Measurements from ENCODE around the gene TBCK. TPM values are rescaled to one million over a fixed set of nuclear protein-coding genes. Genes with fewer than 3 reads are reported as not detected.

The TBCK gene
- total RNA-seq, 1 donor from 2014 or later = 25.8 TPM

DNA sequence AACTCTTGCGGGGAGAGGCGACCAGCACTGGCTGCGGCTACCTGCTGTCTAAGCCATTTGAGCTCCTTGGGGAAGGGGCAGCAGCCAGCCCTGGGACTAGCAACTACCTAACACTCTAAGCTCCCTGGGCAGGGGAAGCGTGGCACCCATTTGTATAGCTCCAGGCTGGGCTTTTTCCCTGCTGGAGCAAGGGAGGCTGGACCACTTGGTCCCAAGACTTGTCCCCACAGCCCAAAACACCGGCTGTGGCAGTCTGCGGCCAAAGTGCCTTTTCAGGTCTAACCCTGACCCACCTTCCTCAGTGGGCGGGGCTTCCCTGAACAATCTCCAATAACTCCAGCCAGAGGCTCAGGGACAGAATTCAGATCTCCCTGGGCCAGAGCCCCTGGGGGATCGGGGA, 232.9 kb downstream of the TBCK start:
- Mint-ChIP-seq H3K36me3 (ENCODE audit: low read depth, unreplicated experiment) (peaks cover 28% of the 10 kb centered on the region), H3K9me3 (ENCODE audit: unreplicated experiment) (peaks cover 21% of the 10 kb centered on the region), H3K27ac (ENCODE audit: unreplicated experiment) (no peak overlapping the region), H3K4me1 (ENCODE audit: low read depth, unreplicated experiment) (no peaks in the 10 kb centered on the region), H3K27me3 (ENCODE audit: low read depth, unreplicated experiment) (no peaks in the 10 kb centered on the region), H3K4me3 (ENCODE audit: unreplicated experiment) (no peak overlapping the region)
- Histone ChIP-seq H3K4me3 (ENCODE audit: insufficient read depth, low read depth, low read length) (no peak overlapping the region), H3K4me2 (ENCODE audit: low read length) (no peak overlapping the region), H3K79me2 (ENCODE audit: insufficient read depth, low read length) (no peaks in the 10 kb centered on the region), H3K27me3 (ENCODE audit: insufficient read depth, low read length) (no peaks in the 10 kb centered on the region), H3K9ac (ENCODE audit: low read length) (no peak overlapping the region), H3K27ac (ENCODE audit: low read depth, low read length) (no peak overlapping the region), H4K20me1 (ENCODE audit: insufficient read depth, low read length) (no peaks in the 10 kb centered on the region), H3K9me3 (ENCODE audit: insufficient read depth, low read depth, low read length) (no peaks in the 10 kb centered on the region), H3K36me3 (ENCODE audit: insufficient read depth, low read length) (no peaks in the 10 kb centered on the region), H3K4me1 (ENCODE audit: insufficient read depth, low read length) (no peaks in the 10 kb centered on the region), H2AFZ (ENCODE audit: low read depth, low read length) (no peak overlapping the region)
- DNase-seq (ENCODE audit: low read depth) (no peak), FAIRE-seq (no peak)
- TF ChIP-seq EZH2 (IDR thresholded peaks at IDR 0.05; ENCODE audit: insufficient read depth, low read length) = no peak

DNA sequence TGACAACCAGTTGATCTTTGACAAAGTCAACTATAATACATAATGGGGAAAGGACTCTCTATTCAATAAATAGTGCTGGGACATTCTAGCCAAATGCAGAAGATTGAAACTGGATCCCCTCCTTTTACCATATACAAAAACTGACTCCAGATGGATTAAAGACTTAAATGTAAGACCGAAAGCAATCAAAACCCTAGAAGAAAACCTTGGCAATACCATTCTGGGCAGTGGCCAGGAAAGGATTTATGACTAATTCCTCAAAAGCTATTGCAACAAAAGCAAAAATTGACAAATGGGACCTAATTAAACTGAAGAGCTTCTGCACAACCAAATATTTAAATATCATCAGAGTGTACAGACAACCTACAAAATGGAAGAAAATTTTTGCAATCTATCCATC, 235.6 kb downstream of the TBCK start:
- H3K4me3 ChIP-seq (ENCODE audit: insufficient read depth, low read depth, low read length) = no peak overlapping the region
- no peak for TF ChIP-seq EZH2 (IDR thresholded peaks at IDR 0.05; ENCODE audit: insufficient read depth, low read length)
- TF ChIP-seq, protein P1, sequence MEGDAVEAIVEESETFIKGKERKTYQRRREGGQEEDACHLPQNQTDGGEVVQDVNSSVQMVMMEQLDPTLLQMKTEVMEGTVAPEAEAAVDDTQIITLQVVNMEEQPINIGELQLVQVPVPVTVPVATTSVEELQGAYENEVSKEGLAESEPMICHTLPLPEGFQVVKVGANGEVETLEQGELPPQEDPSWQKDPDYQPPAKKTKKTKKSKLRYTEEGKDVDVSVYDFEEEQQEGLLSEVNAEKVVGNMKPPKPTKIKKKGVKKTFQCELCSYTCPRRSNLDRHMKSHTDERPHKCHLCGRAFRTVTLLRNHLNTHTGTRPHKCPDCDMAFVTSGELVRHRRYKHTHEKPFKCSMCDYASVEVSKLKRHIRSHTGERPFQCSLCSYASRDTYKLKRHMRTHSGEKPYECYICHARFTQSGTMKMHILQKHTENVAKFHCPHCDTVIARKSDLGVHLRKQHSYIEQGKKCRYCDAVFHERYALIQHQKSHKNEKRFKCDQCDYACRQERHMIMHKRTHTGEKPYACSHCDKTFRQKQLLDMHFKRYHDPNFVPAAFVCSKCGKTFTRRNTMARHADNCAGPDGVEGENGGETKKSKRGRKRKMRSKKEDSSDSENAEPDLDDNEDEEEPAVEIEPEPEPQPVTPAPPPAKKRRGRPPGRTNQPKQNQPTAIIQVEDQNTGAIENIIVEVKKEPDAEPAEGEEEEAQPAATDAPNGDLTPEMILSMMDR (IDR thresholded peaks at IDR 0.05; ENCODE audit: insufficient read depth, low read depth, low read length) = no peak
- peaks cover 31% of the 10 kb centered on the region for H3K36me3 Mint-ChIP-seq (ENCODE audit: low read depth, unreplicated experiment)
- H3K27ac ChIP-seq (ENCODE audit: low read depth, low read length) = no peak overlapping the region
- no peaks in the 10 kb centered on the region for H3K4me1 Mint-ChIP-seq (ENCODE audit: low read depth, unreplicated experiment)
- no peaks in the 10 kb centered on the region for H3K79me2 ChIP-seq (ENCODE audit: insufficient read depth, low read length)
- H3K27me3 Mint-ChIP-seq (ENCODE audit: low read depth, unreplicated experiment) = no peaks in the 10 kb centered on the region
- no peaks in the 10 kb centered on the region for H3K4me1 ChIP-seq (ENCODE audit: insufficient read depth, low read length)
- DNase-seq (ENCODE audit: low read depth) = no peak
- no peak overlapping the region for H3K4me2 ChIP-seq (ENCODE audit: low read length)
- H3K9me3 ChIP-seq (ENCODE audit: insufficient read depth, low read depth, low read length) = no peaks in the 10 kb centered on the region
- no peak for FAIRE-seq
- no peak overlapping the region for H3K4me3 Mint-ChIP-seq (ENCODE audit: unreplicated experiment)
- H2AFZ ChIP-seq (ENCODE audit: low read depth, low read length) = no peak overlapping the region
- no peak overlapping the region for H3K9ac ChIP-seq (ENCODE audit: low read length)
- no peak overlapping the region for H3K27ac Mint-ChIP-seq (ENCODE audit: unreplicated experiment)
- H3K36me3 ChIP-seq (ENCODE audit: insufficient read depth, low read length) = no peaks in the 10 kb centered on the region
- H3K9me3 Mint-ChIP-seq (ENCODE audit: unreplicated experiment) = peaks cover 20% of the 10 kb centered on the region
- no peaks in the 10 kb centered on the region for H4K20me1 ChIP-seq (ENCODE audit: insufficient read depth, low read length)
- H3K27me3 ChIP-seq (ENCODE audit: insufficient read depth, low read length) = no peaks in the 10 kb centered on the region

DNA sequence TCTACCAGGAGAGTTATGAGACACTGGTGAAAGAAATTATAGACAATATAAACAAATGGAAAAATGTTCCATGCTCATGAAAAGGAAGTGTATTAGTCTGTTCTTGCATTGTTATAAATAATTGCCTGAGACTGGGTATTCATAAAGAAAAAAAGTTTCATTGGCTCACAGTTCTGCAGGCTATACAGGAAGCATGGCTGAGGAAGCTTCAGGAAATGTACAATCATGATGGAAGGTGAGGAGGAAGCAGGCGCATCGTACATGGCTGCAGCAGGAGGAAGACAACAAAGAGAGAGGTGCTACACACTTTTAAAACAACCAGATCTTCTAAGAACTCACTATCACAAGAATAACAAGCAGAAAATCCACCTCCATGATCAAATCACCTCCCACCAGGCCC, 236.4 kb downstream of the TBCK start:
- Mint-ChIP-seq H3K36me3 (ENCODE audit: low read depth, unreplicated experiment) (peaks cover 29% of the 10 kb centered on the region), H3K4me3 (ENCODE audit: unreplicated experiment) (no peak overlapping the region), H3K27me3 (ENCODE audit: low read depth, unreplicated experiment) (no peaks in the 10 kb centered on the region), H3K4me1 (ENCODE audit: low read depth, unreplicated experiment) (no peaks in the 10 kb centered on the region), H3K27ac (ENCODE audit: unreplicated experiment) (no peak overlapping the region), H3K9me3 (ENCODE audit: unreplicated experiment) (peaks cover 20% of the 10 kb centered on the region)
- H3K9ac ChIP-seq (ENCODE audit: low read length) = no peak overlapping the region
- DNase-seq (ENCODE audit: low read depth) = no peak
- H3K9me3 ChIP-seq (ENCODE audit: insufficient read depth, low read depth, low read length) = no peaks in the 10 kb centered on the region
- H3K4me2 ChIP-seq (ENCODE audit: low read length) = no peak overlapping the region
- H3K27ac ChIP-seq (ENCODE audit: low read depth, low read length) = no peak overlapping the region
- H4K20me1 ChIP-seq (ENCODE audit: insufficient read depth, low read length) = no peaks in the 10 kb centered on the region
- no peak overlapping the region for H2AFZ ChIP-seq (ENCODE audit: low read depth, low read length)
- H3K79me2 ChIP-seq (ENCODE audit: insufficient read depth, low read length) = no peaks in the 10 kb centered on the region
- TF ChIP-seq, protein P1 (IDR thresholded peaks at IDR 0.05; ENCODE audit: insufficient read depth, low read depth, low read length) = no peak
- no peak for TF ChIP-seq EZH2 (IDR thresholded peaks at IDR 0.05; ENCODE audit: insufficient read depth, low read length)
- no peaks in the 10 kb centered on the region for H3K36me3 ChIP-seq (ENCODE audit: insufficient read depth, low read length)
- H3K4me1 ChIP-seq (ENCODE audit: insufficient read depth, low read length) = no peaks in the 10 kb centered on the region
- no peaks in the 10 kb centered on the region for H3K27me3 ChIP-seq (ENCODE audit: insufficient read depth, low read length)
- peak; percentile 43 for FAIRE-seq
- H3K4me3 ChIP-seq (ENCODE audit: insufficient read depth, low read depth, low read length) = no peak overlapping the region

Measured in astrocyte (in vitro differentiated cells and primary cell).